GM10266 (cell line): ENCODE data around the gene SQSTM1.

Source experiments
- DNase-seq: peaks from one replicate; pipeline ENCODE4 v3.0.0; 2012; ENCODE audit errors: extremely low spot score
- TF ChIP-seq, protein P1 (sequence below): IDR thresholded peaks from 2 replicates; pipeline ENCODE4 v1.5.1; 2012; ENCODE audit warnings: mild to moderate bottlenecking, low read depth; ENCODE audit not compliant: control insufficient read depth, insufficient read depth; ENCODE audit errors: missing control alignments

Gene SQSTM1

GRCh38 chr5:179879003-179879689 is 58.4 kb downstream of the SQSTM1 start:
- TF ChIP-seq, protein P1, sequence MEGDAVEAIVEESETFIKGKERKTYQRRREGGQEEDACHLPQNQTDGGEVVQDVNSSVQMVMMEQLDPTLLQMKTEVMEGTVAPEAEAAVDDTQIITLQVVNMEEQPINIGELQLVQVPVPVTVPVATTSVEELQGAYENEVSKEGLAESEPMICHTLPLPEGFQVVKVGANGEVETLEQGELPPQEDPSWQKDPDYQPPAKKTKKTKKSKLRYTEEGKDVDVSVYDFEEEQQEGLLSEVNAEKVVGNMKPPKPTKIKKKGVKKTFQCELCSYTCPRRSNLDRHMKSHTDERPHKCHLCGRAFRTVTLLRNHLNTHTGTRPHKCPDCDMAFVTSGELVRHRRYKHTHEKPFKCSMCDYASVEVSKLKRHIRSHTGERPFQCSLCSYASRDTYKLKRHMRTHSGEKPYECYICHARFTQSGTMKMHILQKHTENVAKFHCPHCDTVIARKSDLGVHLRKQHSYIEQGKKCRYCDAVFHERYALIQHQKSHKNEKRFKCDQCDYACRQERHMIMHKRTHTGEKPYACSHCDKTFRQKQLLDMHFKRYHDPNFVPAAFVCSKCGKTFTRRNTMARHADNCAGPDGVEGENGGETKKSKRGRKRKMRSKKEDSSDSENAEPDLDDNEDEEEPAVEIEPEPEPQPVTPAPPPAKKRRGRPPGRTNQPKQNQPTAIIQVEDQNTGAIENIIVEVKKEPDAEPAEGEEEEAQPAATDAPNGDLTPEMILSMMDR, result no peak
- no peak for DNase-seq

- TF ChIP-seq, protein P1, result no peak
- no peak for DNase-seq
These were observed 58.9 kb downstream of the SQSTM1 start for GRCh38 chr5:179879690-179880010.

- no peak for DNase-seq
- TF ChIP-seq, protein P1, result no peak
These were observed 59.5 kb downstream of the SQSTM1 start for GRCh38 chr5:179880066-179880650.

GRCh38 chr5:179880848-179881590 is 60.3 kb downstream of the SQSTM1 start:
- TF ChIP-seq, protein P1, result no peak
- no peak for DNase-seq

- TF ChIP-seq, protein P1, result no peak
- no peak for DNase-seq
These were observed 61.6 kb downstream of the SQSTM1 start for GRCh38 chr5:179882338-179882737.

GRCh38 chr5:179883163-179883562 is 62.5 kb downstream of the SQSTM1 start:
- TF ChIP-seq, protein P1, result no peak
- DNase-seq, result no peak

- TF ChIP-seq, protein P1, result no peak
- no peak for DNase-seq
These were observed 64.9 kb downstream of the SQSTM1 start for GRCh38 chr5:179885491-179886090.
